Mononuclear cell (primary cell): Measurements from ENCODE around the gene NEDD8. TPM values are rescaled to one million over a fixed set of nuclear protein-coding genes. Genes with fewer than 3 reads are reported as not detected.
A peak's percentile ranks its signal among the peaks of the same experiment; 100 is the strongest.

Source experiments
- H3K27me3 ChIP-seq: 2 replicates; pipeline ENCODE4 v1.6.0; 2011; ENCODE audit warnings: low read length, control low read depth; ENCODE audit not compliant: insufficient read depth
- H3K4me1 ChIP-seq: 2 replicates; pipeline ENCODE4 v1.5.1; 2011; ENCODE audit warnings: mild to moderate bottlenecking, low read length, control low read depth; ENCODE audit not compliant: insufficient read depth
- H3K4me3 ChIP-seq: 2 replicates; pipeline ENCODE4 v1.5.1; 2011; ENCODE audit warnings: mild to moderate bottlenecking, low read length, moderate library complexity
- H3K9me3 ChIP-seq: 2 replicates; pipeline ENCODE4 v1.5.1; 2011; ENCODE audit warnings: low read depth, mild to moderate bottlenecking, control low read depth, low read length
- total RNA-seq: library from RNA; depleted of rRNA; stranded (reverse); fragments of >200 nt; gene quantifications from one replicate; pipeline ENCODE4 v1.2.3, GENCODE V29; 2012

The NEDD8 gene
- total RNA-seq: 51.2 TPM

DNA sequence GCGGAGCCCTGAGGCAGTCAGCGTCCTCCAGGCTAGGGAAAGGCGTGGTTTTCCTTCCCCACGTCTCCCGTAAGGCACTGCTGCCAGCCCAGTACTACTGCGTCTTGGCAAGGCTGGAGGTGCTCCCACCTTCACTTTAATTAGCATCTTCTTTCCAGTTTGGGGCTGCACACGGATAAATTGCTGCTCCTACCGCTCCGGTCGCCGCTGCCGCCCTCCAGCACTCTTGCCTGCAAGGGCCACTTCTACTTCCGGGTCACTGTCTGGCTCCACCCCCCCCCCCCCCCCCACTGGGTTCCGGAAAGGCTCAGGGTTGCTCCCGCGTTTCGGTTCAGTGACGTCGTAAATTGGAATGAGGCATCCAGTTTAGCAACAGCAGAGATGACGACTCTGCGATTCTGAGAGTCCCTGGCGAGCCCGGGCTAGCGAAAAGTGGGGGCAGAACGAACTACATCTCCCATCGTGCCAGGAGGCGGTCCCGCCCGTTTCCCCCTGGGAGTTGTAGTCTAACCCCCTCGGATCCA, at the start of gene NEDD8:
Gene NEDD8 (minus strand): TSS at position 247 of the 524 bp plus-strand sequence. CDS start 100 bp downstream, at position 147.
- Histone ChIP-seq H3K4me1 (peaks cover 42% of the 10 kb centered on the region), H3K27me3 (no peaks in the 10 kb centered on the region), H3K9me3 (no peaks in the 10 kb centered on the region), H3K4me3 (peak within 1 kb of the TSS; percentile 67)

DNA sequence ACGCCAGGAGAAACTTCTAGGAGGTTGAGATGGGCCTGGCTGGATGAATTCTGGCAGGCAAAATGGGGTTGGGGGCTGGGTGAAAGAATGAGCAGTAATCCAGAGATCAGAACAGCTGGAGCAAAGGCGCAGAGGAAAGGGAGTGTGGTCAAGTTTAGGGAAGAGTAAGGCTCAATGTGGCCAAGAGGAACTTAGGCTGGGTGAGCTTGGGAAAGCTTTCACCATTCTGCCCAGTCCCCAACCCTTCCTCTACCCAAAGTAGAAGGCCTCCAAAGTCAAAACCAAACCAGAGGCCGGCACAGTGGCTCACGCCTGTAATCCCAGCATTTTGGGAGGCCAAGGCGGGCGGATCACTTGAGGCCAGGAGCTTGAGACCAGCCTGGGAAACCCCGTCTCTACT, 49.5 kb upstream of the NEDD8 start:
- H3K4me3 ChIP-seq: no peak overlapping the region
- H3K27me3 ChIP-seq: no peaks in the 10 kb centered on the region
- peaks cover 62% of the 10 kb centered on the region for H3K4me1 ChIP-seq
- no peaks in the 10 kb centered on the region for H3K9me3 ChIP-seq

DNA sequence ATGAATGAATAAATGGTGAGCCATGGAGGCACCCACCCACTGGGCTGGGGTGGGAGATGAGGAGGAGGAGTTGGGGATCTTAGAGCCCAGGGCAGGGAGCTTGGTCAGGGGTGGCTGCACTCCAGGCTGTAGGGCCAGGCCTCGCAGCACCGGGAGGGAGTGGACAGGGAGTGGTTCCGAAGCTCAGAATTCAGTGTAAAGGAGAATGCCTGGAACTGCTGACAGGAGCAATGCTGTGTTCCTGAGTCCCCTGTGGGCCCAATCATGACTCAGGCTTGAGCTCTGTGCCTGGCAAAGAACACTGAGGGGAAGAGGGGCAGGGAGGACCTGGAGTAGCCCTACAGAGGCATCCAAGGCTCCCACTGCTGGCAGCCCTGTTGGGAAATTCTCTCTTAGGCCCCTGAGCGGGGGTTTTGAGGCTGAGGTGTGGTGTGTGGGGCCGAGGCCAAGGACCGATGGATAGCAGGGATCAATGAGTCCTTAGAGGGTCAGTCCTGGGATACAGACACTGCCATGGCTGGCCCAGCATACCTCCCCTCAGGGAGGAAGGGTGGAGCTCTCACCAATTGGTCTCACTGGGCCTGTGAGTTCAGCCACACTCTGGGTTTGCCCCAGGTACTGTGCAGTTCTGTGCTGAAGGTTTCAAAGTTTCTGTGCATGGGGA, 48.8 kb upstream of the NEDD8 start:
- H3K4me3 ChIP-seq: no peak overlapping the region
- no peaks in the 10 kb centered on the region for H3K27me3 ChIP-seq
- H3K4me1 ChIP-seq: peaks cover 69% of the 10 kb centered on the region
- H3K9me3 ChIP-seq: no peaks in the 10 kb centered on the region

DNA sequence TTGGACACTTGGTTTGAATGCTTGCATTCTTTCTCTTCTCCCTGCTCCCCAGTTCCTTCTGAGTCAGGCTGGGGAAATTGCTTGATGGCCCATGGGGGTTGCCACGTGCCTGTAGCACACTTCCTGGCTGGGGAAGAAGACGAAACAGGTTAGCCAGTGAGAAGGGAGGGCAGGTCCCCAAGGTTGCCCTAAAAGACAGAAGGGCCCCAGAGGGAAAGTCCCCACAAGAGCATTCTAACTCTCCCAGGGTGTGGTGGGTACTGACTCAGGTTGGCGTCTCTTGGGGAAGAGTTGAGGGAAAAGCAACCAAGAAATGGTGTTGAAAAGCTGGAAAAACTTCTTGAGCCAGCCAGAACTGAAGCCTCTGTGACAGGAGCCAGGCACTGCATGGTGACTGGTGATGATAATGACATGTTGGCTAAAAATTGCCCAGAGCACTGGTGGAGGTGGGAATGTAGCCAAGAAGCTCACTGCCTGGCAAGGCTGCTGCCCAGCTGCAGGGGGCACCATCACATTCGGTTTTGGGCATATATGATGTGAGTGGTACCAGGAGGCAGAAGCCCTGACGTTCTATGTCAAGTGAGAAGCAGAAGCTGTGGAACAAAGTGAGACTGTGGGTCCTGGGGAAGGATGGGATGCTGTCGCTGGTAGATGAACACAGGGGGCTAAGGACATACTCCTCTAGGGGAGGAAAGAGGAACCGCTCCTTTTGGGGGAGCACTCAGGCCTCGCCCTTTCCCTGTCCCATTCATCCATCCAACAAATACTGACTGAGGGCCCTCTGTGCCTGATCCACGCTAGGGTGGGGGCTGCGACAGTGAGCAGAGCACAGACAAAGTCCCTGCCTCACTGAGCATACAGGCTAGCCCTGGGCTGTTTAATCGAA, 47.4 kb upstream of the NEDD8 start:
- H3K27me3 ChIP-seq: no peaks in the 10 kb centered on the region
- H3K4me3 ChIP-seq: no peak overlapping the region
- no peaks in the 10 kb centered on the region for H3K9me3 ChIP-seq
- H3K4me1 ChIP-seq: peaks cover 82% of the 10 kb centered on the region

DNA sequence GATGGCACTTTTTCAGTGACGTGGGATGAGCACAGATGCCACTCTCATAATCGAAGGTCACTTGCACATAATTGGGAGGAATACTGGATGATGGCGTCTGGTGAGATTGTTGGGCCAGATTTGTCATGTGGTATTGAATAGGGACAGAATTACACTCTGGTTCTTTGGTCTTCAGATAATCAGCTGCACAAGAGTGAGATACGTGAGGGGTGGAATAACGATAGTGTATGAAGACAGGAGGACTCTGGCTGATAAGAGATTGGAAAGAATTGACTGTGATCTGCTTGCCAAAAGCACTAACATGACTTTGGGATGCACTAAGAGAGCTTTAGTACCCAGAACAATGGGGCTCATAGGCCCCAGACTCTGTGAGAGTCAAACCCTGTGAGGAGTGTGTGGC, 46.3 kb upstream of the NEDD8 start:
- peaks cover 94% of the 10 kb centered on the region for H3K4me1 ChIP-seq
- H3K27me3 ChIP-seq: no peaks in the 10 kb centered on the region
- no peaks in the 10 kb centered on the region for H3K9me3 ChIP-seq
- H3K4me3 ChIP-seq: no peak overlapping the region

DNA sequence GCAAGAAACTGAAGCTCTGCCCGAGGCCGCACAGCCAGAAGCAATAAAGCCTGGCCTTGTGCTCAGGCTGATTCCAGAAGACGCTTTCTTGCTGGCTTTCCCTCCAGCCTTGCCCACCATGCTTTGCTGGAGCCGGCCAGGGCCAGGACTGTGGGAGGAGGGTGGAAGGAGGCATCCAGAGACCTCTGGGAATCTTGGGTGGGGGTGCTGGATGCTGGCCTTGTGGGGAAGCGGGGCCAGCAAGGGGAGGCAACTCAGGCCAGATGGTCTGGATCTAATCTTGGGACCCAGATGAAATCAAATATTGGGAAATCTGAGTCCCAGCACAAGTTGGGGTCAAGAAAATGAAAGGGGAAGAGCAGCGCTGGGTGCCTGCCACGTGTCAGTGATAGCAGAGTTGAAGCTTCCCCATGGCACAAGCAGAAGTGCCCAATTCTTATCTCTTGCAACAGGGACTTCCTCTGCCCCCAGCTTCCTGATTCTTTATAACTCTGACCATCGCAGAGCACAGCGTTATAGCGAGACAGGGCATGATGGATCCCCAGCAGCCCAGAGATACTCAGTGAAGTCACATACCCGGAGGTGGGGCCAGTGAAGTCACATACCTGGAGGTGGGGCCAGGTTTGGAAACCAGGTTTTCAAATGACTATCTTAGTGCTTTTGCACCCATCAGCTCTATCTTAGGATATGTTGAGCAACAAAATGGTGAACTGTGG, 45.6 kb upstream of the NEDD8 start:
- Histone ChIP-seq H3K27me3 (no peaks in the 10 kb centered on the region), H3K4me1 (peaks cover 100% of the 10 kb centered on the region), H3K9me3 (no peaks in the 10 kb centered on the region), H3K4me3 (no peak overlapping the region)

DNA sequence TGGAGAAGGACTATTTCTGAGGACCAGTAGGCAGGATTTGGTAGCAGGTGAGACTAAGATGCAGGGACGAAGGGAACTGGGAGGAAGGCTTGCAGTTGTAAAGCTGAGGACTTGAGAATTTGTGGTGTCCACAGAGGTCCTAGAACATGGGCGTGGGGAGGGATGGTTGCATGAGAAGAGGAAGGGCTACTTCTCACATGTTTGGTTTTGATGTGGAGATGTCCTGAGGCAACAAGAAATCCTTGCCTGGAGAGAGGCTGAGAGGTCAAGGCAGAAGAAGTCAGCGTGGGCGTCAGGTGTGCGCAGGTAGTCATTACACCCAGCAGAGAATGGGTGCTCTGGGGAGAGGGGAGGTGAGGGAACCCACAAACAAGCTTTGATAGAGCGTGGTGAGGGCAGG, 44.9 kb upstream of the NEDD8 start:
- Histone ChIP-seq H3K4me3 (no peak overlapping the region), H3K9me3 (no peaks in the 10 kb centered on the region), H3K4me1 (peaks cover 100% of the 10 kb centered on the region), H3K27me3 (no peaks in the 10 kb centered on the region)

DNA sequence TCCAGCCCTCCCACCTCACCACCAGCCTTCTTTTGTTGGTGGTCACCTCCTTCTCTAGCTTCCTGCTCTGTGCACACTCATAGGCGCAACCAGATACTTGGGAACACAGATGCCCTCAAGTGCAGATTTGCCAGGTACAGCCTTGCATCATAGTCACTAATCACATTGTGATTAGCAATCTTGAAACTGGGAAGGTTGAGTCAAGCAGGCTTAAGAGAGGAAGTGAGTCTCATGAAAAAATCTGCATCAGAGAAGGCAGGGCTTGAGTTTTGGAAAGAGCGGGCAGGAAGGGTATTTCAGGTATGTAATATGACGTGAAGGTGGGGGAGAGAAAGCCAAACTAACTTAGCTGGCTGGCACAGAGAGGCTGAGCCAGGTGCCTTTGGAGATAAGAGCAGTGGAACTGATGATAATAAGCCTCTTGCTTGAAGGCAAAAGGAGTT, 42.0 kb upstream of the NEDD8 start:
- Histone ChIP-seq H3K27me3 (no peaks in the 10 kb centered on the region), H3K9me3 (no peaks in the 10 kb centered on the region), H3K4me1 (peaks cover 82% of the 10 kb centered on the region), H3K4me3 (no peak overlapping the region)

DNA sequence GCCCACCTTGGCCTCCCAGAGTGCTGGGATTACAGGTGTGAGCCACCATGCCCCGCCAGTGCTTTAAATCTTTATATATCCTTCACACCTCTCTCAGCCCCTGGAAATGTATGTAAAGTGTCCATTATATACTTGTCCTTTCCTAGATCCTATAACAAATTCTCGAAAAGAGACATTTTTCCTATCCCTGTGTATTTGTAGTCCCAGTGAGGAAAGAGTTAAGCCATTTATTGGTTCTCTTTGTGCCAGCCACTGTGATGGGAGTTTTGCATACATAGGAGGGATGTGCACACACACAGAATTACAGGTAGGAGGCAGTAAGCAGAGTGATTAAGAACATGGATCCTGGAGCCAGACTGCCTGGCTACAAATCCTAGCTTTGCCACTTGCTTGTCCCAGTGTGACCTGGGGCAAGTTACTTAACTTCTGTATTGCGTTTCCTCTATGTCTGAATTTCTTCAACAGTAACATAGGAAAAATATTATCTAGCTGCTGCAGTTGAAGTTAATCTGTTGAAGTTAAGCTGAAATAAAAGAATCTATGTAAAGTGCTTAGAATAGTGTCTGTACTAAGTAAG, 41.3 kb upstream of the NEDD8 start:
- Histone ChIP-seq H3K9me3 (no peaks in the 10 kb centered on the region), H3K4me1 (peaks cover 76% of the 10 kb centered on the region), H3K4me3 (no peak overlapping the region), H3K27me3 (no peaks in the 10 kb centered on the region)

DNA sequence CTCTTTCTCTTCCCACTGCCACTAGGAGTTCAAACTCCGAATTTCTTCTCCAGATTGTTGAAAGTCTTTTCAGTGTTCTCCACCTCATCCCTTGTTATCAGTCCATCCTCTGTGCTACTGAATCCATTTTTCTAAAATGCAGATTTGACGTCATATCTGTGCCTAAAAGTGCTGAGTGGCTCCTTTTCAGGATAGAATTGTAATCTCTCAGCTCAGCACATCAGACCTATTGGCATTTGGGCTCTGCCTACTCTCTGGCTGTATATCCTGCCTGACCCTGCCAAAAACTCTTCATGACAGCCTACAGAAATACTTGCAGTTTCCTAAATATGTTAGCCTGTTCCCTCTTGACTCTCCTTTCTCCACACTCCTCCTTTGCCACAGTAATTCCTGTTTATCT, 40.3 kb upstream of the NEDD8 start:
- H3K4me1 ChIP-seq: peaks cover 66% of the 10 kb centered on the region
- no peaks in the 10 kb centered on the region for H3K9me3 ChIP-seq
- no peaks in the 10 kb centered on the region for H3K27me3 ChIP-seq
- H3K4me3 ChIP-seq: no peak overlapping the region

DNA sequence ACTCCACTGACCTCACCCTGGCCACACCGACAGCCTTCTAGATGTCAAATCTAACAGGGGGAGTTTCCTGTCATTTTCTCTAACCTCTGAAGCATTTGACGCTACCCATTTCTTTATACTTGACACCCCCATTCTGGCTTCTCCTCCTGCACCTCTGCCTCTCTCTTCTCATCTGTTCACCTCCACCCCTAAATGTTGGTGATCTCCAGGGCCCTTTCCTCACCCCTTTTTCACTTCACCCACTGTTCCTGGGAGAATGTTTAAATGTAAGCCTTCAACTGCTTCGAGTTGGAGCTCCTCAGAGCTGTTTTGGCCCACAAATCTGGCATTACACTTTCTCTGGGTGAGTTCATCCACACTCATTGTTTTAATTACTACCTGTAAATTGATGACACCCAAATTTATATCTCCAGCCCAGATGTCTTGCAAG, 39.7 kb upstream of the NEDD8 start:
- H3K9me3 ChIP-seq: no peaks in the 10 kb centered on the region
- H3K4me3 ChIP-seq: peak overlapping the region; percentile 92
- H3K27me3 ChIP-seq: no peaks in the 10 kb centered on the region
- peaks cover 60% of the 10 kb centered on the region for H3K4me1 ChIP-seq

DNA sequence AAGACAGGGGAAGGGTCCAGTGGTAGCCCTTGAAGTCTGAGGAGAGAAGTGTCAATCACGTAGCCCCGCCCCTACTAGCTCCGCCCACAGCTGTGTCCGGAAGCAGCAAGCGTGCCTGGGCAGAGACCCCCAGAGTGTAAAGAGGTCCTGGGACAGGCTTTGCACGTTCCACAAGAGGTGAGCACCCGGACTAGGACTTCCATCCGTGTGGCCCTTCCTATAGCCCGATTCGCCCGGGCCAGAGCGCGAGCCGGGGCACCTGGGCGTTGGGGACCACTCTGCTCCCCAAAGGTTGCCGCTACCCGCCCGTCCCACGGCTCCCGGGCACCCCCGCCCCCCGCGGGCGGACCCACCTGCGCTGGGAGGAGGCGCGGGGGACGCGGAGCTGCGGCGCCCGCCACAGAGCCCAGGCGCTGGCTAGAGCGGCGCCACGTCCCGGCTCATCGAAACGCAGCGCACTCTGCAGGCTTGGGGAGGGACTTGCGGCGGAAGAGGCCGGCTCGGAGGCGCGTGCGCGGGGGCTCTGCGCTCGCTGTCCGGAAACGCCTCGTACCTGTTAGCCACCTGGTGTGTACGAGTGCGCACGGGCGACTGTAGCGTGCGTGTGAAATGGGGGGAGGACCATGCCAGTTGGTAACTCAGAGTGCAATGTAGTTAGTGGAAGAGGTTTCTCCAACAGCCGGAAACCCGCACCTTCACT, 39.1 kb upstream of the NEDD8 start, which contains the start of gene RABGGTA:
Gene RABGGTA (minus strand): TSS at position 464 of the 700 bp plus-strand sequence. CDS start 482 bp downstream, outside the sequence.
- peak within 1 kb of the TSS; percentile 92 for H3K4me3 ChIP-seq

DNA sequence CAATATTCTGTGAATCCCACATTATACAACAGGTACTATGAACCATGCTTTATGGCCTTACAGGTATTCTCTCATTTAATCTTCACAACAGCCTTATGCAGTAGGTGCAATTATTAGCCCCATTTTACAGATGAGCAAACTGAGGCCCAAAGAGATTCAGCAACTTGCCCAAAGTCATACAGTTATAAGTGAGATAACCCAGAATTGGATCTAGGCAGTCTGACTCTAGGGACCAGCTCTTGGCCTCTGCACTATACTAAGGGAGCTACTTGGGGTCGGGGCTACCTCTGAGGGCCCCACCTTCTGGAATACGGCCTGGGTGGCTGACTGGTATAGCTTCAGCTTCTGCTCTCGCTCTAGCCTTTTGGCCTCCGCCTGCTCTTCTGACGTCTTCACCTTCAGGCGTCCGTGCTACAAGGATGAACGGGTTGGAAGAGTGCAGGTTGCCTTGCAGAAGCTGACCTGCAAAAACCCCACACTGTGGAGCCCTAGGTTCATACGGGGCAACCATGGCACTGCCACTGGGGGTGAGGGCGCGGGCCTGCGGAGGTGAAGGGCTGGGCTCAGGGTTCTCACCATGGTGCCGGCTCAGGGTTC, 38.5 kb upstream of the NEDD8 start:
- Histone ChIP-seq H3K9me3 (no peaks in the 10 kb centered on the region), H3K27me3 (no peaks in the 10 kb centered on the region), H3K4me3 (peak overlapping the region; percentile 92), H3K4me1 (peaks cover 48% of the 10 kb centered on the region)

More for the DNA sequence above, 39.1 kb upstream of the NEDD8 start, which contains the start of gene RABGGTA:
- H3K4me1 ChIP-seq: peaks cover 54% of the 10 kb centered on the region
- no peaks in the 10 kb centered on the region for H3K9me3 ChIP-seq
- H3K27me3 ChIP-seq: no peaks in the 10 kb centered on the region
